Activated CD4-positive, CD25-positive, alpha-beta regulatory T cell treated with anti-CD3 and anti-CD28 coated beads, Interleukin-2, amount 50 U/mL, for 16 hours (primary cell): ENCODE data around the gene C16orf95.

Experiments
- DNase-seq: peaks from one replicate; pipeline ENCODE4 v3.0.0-alpha.2; 2020; ENCODE audit warnings: low read depth, low spot score

Gene C16orf95

DNA sequence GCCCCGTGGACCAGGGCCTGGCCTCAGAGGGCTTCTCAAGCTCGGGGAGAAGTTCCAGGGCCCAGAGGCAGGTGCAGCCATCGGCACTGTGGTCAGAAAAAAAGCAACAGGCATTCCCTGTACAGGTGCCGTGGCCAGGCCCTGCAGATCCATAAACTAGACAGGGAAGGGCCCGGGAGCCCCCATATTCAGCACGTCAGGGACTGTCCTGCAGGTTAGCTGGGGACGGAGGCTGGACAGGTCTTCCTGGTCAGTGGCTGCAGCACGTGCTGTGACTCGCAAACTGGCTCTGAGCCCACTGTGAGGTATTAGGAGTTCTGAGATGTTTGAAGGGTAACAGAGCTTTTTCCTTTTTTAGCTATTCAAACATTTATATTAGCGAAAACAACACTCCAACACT is 15.0 kb upstream of the C16orf95 start:
- no peak for DNase-seq

DNA sequence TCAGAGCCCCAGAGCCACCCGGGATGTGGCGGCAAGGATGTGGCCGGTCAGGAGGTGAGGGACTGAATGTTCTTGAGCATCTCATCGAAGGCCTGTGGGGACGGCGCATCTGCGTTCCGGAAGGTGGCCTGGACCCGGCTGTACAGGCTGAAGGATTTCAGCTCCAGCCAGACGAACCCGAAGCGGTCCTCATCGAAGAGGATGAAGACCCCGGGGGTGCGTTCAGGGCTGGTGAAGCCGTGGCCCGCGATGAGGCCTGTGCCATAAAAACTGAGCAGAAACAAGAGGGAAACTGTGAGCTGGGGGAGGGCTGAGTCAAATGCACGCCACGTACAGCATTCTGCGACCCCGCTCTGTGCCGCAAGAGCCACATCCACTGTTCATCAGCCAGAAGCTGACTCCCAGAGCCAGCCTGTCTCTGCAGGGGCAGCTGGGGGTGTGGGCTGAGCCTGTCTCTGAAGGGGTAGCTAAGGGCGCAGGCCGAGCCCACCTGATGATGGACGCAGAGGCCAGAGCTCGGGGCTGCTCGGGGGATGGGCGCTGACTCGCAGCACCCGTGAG is 14.1 kb upstream of the C16orf95 start:
- DNase-seq, result no peak

DNA sequence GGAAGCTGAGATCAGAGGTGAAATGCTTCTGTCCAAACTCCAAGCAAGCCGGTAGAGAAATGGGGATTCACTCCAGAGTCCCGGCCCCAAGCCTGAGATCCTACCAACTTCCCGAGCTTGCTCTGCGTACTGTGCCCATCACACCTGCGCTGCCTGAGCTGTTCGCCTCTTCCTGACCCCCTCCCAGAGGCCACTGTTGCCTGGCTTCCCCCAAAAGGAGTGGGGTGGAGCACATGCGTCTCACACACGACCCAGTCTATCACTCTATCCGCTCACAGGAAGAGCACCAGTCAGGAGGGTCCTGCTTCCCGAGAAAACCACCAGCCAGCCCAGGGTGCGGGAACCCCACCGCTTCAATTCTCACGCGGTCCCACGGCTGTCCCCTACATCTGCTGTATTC is 13.5 kb upstream of the C16orf95 start:
- DNase-seq, result no peak

DNA sequence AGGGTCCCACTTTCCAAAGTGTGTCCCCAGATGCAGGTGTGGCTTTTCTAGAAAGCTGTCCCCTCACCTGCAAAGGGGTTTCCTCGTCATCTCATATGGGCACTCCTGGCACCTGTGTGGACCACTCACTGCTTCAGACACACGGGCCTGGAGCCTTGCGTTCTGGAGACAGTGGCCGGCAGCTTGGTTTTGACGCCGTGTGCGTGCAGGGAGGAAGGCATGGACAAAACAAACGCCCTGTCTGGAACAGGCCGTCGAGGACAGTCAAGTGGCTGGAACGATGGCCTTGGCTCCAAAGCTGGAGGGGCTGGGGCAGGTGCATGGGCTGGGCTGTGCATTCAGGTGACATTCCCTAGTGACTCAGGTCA is 13.0 kb upstream of the C16orf95 start:
- DNase-seq, result no peak

DNA sequence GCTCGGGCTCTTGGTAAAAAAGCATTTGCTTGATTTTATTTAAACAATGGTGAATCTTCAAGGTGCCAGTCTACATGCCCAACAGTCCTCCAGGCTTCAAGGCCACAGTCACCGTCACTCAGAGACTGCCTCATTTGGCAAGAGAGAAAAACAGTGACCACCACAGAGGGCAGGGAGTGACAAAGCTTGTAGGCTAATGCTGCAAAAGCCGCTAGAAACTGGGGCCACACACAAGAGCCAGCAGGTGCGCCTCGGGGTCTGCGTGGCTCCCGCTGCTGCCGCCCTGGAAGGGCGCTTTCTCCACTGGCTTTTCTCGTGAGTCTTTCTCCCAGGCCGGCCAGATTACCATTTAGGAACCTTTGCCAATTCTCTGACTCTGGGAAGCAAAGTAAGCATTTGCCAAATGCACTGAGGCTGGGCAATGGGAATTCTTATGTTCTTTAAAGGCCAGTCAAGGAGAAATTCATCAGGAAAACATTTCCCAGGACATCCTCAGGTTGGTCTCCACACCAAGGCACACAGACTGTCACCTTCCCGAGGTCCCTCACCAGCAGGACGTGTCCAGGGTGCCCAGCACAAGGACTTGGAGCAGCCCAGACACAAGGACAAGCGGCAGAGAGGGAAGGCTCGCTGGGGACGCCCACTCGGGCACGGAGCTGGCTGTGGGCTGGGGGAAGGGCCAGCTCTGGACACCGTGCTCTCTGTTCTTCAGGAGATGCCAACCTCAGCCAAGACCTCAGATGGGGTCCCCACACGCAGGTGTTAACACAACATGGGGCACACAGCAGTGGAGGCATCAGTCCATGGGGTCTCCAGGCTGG is 12.5 kb upstream of the C16orf95 start:
- no peak for DNase-seq

DNA sequence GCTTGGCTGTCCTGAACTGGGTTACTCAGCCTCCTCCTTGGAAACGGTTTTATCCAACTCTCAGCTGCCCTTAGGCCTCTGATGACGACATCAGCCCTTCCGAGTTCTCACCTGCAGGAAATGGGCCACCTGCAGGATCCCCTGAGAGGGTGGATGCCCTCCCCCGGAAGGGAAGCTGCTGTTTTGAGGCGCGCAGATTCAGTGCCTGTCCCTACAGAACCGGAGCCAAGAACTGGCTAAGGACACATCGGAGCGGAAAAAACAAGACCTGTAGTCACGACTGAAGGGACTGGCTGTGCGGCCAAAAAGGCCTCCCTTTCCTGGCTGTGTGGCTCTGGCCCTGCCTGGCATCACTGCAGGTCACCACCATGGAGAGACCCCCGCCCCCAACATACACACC is 11.7 kb upstream of the C16orf95 start:
- no peak for DNase-seq

DNA sequence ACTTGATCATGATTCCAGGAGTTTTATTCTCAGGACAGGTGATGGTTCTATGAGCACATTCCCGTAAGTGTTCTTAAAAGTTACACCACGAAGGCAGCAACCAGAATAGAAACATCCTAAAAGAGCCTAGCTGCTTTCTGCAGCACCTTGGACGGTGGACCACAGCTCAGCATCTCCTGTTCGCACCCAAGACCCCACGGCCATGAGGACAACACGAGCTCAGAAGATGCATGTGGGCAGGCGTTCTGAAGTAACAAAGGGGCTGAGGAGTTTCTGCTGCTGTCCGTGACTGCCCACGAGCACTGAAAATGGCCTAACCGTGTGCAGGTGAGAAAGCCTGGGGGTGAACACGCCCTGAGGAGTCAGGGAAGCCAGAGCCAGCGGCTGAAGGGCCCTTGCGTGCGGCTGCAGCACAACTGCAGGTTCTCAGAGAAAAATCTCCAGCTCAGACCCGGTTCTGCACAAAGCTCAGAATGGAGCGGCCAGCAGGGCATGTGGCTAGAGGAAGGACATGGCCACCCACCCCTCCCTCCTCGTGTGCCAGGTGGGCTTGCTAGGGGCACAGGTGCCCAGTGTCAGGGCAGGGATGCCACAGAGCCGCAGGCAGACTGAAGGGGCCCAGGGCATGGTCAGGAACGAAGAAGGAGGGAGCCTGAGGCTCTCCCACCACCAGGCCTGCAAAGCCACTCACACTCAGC is 10.8 kb upstream of the C16orf95 start:
- no peak for DNase-seq

DNA sequence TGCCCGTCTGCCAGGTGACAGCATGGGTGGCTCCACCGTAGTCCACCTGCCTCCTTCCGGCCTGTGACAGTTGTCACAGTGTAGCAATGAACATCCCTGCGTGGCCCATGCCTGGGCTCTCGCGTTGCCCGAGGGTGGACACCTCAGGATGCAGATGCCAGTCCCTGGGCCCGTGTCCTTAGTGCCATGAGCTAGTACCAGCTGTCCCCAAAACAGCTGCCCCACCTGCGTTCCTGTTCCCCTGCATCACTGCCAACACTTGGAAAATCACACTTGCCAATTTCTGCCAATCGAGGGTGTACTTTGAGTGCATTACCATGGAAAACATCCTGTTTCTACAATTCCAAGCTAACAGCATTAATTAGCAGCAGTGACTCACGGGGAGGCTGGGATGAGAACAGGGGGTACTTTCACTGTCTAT is 9.0 kb upstream of the C16orf95 start:
- DNase-seq, result no peak

DNA sequence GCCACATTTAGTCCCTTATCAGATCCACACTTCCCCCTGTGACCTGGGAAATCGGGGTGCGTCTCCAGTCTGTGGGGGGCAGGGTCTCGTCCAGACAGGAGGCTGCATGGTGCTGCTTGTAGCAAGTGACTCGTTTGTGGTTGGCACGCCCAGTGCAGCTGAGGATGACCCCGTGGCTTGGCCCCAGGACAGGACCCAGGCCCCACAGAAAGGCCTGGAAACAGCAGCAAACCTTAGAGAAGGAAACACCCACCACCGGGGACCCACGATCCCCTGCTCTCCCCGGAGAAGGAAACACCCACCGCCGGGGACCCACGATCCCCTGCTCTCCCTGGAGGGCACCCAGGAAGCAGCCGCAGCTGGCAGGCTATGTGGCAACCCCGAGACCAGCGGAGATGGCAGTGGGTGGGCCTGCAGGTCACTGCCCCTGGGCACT is 8.2 kb upstream of the C16orf95 start:
- DNase-seq, result no peak

DNA sequence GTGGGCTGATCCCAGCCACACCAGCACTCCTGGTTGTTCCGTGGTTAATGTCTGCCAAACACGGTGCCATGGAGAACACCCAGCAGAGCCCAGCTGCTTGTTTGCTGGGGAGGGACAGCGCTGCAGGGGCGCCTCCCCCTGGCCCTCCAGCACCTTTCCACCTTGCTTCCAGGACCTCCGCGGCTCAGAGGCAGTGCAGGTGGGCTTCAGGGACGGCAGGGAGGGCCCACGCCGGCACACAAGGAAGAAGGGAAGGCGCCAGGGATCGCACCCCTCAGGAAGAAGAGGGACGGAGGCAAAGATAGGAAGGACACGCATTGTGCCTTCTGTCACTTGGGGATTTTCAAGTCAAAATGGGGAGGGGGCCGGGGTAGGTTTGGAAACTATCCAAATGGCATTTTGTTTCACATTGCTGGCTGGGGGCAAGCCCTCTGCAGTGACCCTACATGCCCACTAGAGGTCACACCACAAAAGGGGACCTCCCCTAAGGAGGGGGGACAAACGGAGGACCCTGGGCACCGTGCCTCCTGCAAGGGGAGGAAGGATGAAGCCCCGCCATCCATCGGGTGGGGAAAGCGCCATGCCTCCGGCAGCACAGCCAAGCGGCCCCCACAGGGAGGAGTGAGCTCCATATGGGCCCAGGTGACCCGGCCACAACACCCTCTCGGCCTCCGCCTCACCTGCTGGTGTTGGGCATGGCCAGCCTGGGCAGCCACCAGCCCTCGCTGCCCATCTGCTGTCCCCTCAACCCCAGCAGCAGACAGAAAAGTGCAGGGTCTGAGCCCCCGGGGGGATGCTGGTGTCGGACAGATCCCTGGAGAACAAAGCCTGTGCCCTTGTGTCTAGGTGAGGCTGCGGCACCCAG is 7.5 kb upstream of the C16orf95 start:
- no peak for DNase-seq

DNA sequence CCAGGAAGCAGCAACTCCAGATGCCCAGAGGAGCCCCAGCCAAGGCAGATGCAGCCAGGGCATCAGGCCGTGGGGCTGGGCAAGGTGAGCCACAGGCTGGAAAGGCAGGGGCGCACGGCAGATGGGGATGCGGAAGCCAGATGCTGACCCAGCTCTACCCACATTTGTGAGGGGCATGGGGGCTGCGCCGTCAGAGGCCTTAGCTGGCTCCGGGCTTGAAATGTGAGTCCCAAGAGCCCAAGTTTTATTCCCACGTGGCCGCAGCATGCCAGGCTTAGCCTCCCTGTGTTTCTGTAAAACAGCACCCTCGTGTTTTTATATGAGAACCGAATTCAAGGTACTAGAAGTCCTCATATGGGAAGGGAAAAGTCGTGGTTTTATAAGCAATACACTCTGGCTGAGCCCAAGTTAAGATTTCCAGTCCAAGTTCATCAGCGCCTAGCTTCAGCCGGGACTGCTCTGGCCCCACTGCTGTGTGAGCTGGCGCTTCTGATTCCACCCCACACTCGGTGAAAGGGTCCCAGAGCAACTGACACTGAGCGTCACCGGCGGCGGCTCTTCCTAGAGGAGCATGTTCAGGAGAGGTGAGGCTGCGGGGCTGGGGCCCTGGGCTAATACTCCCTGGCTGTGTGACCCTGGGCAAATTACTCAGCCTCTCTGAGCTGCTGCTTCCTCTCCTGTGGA is 6.7 kb upstream of the C16orf95 start:
- no peak for DNase-seq

DNA sequence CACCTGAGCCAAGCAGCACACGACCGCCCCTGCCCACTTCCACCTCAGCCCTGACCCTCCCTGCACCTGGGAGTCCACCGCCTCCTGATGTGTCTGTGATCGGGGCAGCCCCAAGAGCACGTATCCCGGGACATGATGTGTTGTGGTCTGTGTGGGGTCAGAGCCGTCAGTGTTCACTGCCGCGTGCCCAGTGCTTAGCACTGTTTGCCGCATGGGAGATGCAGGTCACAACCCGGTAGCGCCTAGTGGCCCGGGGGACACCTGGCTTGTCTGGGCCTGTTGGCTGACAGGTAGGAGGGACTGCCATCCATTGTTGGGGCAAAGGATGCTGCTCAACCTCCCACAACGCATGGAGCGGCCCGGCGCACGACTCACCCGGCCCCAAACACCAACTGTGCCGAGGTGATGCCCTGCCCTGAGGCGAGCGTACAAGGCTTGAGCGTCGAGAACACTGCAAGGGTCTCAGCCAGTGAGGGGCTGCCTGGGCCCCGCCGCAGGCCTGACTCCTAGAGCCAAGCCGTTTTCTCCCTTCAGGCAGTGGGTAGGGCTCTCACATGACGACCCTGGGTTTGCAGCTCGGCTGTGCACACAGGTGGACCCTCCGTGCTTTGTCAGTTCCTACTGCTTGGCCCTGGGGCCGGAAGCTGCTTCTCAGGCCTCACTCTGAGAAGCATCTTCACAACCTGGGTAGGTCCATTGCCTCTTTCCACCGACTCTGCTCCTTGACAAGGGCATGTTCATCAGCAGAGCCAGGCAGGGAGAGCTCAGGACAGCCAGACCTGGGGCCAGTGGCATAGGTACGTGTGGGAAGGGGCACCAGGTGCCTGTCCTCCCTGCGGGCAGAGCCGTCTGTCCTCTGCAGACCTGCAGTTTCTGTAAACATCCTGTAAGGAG is 5.9 kb upstream of the C16orf95 start:
- DNase-seq, result no peak

DNA sequence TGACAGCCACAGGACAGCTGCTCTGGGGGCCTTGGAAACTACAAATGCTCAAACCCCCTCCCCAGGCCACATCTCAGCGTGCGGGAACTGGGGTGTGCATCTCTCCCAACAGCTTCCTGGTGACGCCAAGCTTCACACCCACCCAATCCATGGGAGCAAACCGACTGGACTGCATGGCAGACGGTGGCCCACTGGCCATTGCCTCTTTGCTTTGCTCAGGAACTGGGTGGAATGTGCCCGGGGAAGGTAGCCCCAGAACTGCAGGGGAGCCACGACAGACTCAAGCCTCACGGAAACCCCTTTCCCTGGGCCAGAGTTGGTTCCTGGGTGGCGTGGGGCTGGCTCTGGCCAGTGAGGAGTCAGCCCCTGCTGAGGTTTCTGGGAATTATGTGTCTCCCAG is 5.2 kb upstream of the C16orf95 start:
- DNase-seq, result no peak

DNA sequence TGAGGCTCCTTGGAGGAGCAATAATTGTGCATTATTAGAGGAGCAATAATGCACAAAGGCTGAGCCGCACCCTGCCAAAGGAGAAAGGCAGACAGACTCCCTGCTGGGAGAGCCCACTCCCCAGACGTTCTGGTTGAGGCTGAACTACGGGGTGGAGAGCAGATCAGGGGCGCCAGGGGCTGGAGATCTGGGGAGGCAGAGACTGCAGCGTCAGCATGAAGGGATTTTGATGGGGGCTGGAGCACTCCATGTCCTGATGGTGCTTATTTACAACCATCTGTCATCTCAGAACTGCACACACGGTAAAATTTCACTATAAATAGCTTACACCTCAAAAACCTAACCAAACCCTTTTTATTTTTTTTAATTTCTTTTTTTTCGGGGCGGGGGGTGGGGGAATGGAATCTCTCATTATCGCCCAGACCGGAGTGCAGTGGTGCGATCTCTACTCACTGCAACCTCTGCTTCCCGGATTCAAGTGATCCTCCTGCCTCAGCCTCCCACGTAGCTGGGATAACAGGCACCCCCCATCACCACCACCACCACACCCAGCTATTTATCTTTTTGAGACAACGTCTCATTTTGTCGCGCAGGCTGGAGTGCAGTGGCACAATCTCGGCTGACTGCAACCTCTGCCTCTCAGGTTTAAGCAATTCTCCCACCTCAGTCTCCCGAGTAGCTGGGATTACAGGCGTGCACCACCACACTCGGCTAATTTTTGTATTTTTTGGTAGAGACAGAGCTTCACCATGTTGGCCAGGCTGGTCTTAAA is 4.3 kb upstream of the C16orf95 start:
- no peak for DNase-seq

DNA sequence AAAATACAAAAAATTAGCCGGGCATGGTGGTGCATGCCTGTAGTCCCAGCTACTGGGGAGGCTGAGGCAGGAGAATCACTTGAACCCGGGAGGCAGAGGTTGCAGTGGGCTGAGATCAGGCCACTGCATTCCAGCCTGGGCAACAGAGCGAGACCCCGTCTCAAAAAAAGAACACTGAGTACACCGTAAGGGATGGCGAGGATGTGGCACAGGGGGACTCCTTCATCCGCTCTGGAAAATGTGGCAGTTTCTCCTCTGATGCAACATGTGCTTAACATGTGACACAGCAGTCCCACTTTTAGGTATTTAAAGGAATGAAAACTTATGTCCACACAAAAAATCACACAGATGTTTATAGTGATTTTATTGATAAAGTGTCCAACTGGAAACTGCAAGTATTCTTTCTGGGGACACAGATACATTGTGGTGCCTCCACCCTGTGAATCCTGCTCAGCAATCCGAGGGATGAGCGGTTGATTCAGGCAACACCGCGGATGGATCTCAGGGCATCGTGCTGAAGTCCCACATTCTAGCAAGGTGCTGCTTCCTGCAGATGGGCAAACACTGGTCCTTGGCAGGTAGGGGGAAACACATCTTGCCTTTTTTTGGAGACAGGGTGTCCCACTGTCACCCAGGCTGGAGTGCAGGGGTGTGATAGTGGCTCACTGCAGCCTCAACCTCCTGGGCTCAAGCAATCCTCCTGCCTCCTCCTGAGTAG is 3.5 kb upstream of the C16orf95 start:
- DNase-seq, result no peak

DNA sequence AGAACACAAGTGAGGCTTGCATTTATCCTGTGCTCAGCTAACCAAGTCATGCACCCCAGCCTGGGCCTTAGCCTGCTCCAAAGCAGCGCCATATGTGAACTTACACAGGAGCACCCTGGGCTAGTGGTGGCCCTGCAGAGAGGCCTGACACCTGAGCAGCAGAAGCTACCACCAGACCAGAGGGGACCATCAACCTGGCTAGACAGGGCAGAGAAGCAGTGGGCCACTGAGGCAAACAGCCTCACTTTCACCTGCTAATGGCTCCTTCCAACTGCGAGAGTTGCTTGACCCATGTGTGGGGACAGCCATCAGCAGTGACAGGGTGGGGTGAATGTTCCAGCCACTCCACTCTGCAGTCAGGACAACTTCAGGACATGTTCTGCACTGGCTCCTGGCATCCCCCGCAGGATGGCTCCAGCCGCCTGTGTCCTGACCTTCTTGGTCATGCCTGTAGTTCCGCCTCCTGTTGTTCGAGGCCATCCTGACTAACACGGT is 2.9 kb upstream of the C16orf95 start:
- no peak for DNase-seq

DNA sequence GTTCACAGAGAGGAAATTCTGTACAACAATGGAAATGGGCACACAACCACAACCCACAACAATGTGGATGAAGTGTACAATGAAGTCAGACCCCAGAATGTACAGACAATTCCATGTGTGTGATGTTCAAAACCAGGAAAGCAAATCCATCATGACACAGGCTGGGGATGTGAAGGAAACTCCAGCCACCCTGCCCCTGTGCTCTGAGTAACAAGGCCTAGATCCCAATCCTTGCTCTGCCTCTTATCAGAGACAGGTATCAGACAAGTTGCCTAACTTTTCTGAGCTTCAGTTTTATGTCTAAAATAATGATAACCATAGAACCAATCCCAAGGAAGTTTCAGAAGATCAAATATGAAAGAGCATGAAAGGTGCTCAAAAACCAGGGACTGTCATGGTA is 1.8 kb upstream of the C16orf95 start:
- no peak for DNase-seq

DNA sequence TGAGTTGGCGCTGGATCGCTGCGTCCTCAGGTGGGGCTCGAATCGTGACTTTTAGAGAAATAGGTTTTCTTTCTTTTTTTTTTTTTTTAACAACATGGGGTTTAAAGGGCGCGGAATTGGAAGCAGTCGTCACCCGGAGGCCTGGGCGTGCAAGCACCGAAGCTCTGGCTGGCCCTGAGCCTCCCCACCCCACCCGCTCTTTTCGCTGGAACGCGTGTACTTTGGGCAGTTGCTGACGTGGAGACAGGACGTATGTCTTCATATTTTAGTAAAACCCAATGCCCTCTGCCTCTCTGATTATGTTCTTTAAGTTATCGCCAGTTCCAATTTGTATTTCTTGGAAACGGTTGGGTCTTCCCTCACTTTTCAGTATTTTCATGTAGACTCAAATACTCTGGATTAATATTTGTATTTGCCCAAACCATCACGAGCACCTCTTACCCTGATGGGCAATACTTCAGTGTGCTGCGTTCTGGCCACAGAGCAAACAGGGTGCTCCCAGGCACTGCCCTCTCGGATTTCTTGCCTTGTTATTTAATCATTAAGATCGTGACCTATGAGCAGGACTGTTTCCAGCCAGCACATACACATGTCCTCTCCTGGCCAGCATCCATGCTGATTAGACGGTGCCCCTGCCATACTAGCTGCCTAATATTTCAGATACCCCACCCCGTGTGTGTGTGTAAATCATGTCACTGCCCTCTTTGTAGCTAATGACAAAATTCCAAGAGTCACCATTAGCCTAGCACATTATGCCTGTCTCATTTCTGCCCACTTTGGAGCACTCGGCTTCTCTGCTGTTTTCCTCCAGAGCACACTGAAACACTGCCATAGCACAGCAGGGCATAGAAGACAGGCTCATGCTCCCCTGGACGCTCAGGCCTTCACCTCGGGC is 805 bp upstream of the C16orf95 start:
- DNase-seq, result no peak
